Keratinocyte (primary cell): ENCODE data around the gene SPDYC. TPM values are rescaled to one million over a fixed set of nuclear protein-coding genes. Genes with fewer than 3 reads are reported as not detected.

Experiments
- DNase-seq: peaks from one replicate; pipeline ENCODE4 v3.0.0-alpha.2; 2011; ENCODE audit warnings: low read depth, missing footprints, low spot score
- FAIRE-seq: peaks from 2 replicates; lab custom pipeline; 2011; peaks lifted over from hg19 to GRCh38; lab: Jason Lieb, UNC
- H2AFZ ChIP-seq: 2 replicates; pipeline ENCODE4 v1.6.0; 2012; ENCODE audit warnings: low read length, control low read depth, inconsistent platforms; ENCODE audit not compliant: control insufficient read depth
- H3K27ac ChIP-seq: 2 replicates; pipeline ENCODE4 v1.5.1; 2011; ENCODE audit warnings: low read length; ENCODE audit not compliant: control insufficient read depth, insufficient read depth
- H3K27me3 ChIP-seq: 3 replicates; pipeline ENCODE4 v1.6.0; 2011; ENCODE audit warnings: low read length; ENCODE audit not compliant: control insufficient read depth, insufficient read depth; ENCODE audit errors: extremely low read depth
- H3K36me3 ChIP-seq, 2 experiments: 2 replicates in 1 of 2; 3 replicates in 1 of 2; pipeline ENCODE4 v1.5.1; 2011; ENCODE audit warnings: low read length in 2 of 2, mild to moderate bottlenecking in 1 of 2; ENCODE audit not compliant: control insufficient read depth in 2 of 2, insufficient read depth in 2 of 2; ENCODE audit errors: extremely low read depth in 1 of 2
- H3K4me1 ChIP-seq: 3 replicates; pipeline ENCODE4 v1.5.1; 2011; ENCODE audit warnings: low read length; ENCODE audit not compliant: control insufficient read depth, insufficient read depth; ENCODE audit errors: extremely low read depth
- H3K4me2 ChIP-seq: 3 replicates; pipeline ENCODE4 v1.6.0; 2011; ENCODE audit warnings: low read depth, low read length; ENCODE audit not compliant: control insufficient read depth, insufficient read depth; ENCODE audit errors: extremely low read depth
- H3K4me3 ChIP-seq, 3 experiments: fragments of 200-600 bp in 1 of 3; sonication (generic) in 1 of 3; 2 replicates in 2 of 3; 3 replicates in 1 of 3; pipeline ENCODE4 v1.5.1; 2011 to 2016; ENCODE audit warnings: low read length in 3 of 3, mild to moderate bottlenecking in 3 of 3, control low read depth in 2 of 3, inconsistent platforms in 1 of 3, low read depth in 1 of 3, mixed read lengths in 1 of 3, mixed run types in 1 of 3, moderate library complexity in 1 of 3; ENCODE audit not compliant: control insufficient read depth in 2 of 3, insufficient read depth in 2 of 3; ENCODE audit errors: extremely low read depth in 1 of 3
- H3K79me2 ChIP-seq: 2 replicates; pipeline ENCODE4 v1.6.0; 2012; ENCODE audit warnings: low read length; ENCODE audit not compliant: control insufficient read depth, insufficient read depth
- H3K9ac ChIP-seq: 3 replicates; pipeline ENCODE4 v1.6.0; 2011; ENCODE audit warnings: low read length; ENCODE audit not compliant: control insufficient read depth, insufficient read depth; ENCODE audit errors: extremely low read depth
- H3K9me1 ChIP-seq: 3 replicates; pipeline ENCODE4 v1.6.0; 2011; ENCODE audit warnings: low read length; ENCODE audit not compliant: control insufficient read depth, insufficient read depth; ENCODE audit errors: extremely low read depth
- H3K9me3 ChIP-seq: 2 replicates; pipeline ENCODE4 v1.5.1; 2012; ENCODE audit warnings: low read depth, low read length; ENCODE audit not compliant: control insufficient read depth
- H4K20me1 ChIP-seq: 3 replicates; pipeline ENCODE4 v1.6.0; 2011; ENCODE audit warnings: low read length; ENCODE audit not compliant: control insufficient read depth, insufficient read depth; ENCODE audit errors: extremely low read depth
- CTCF ChIP-seq, 3 experiments: IDR thresholded peaks in 1 of 3; conservative IDR thresholded peaks in 1 of 3; optimal IDR thresholded peaks in 1 of 3; 2 replicates in 2 of 3; 3 replicates in 1 of 3; pipeline versions ENCODE3 to v1.5.1; 2011; ENCODE audit warnings: low read length in 3 of 3, mild to moderate bottlenecking in 3 of 3, moderate library complexity in 2 of 3, control low read depth in 1 of 3, inconsistent platforms in 1 of 3; ENCODE audit not compliant: insufficient read depth in 2 of 3; ENCODE audit errors: extremely low read depth in 1 of 3
- EZH2 ChIP-seq: IDR thresholded peaks from one replicate; pipeline ENCODE4 v1.6.1; 2012; ENCODE audit warnings: inconsistent platforms, mild to moderate bottlenecking, low read length, moderate library complexity
- dilution Hi-C: fragments of 300-500 bp; cut with MboI; formaldehyde crosslinking; loops from one replicate; pipeline ENCODE4 v1.7.0; 2020; ENCODE audit warnings: low sequenced_read_pairs; ENCODE audit not compliant: extremely low pct_ligation_motif_present
- polyA plus RNA-seq, 5 experiments: library from polyadenylated mRNA; depleted of rRNA in 3 of 5; stranded (reverse) in 3 of 5; stranded (forward) in 1 of 5; unstranded in 1 of 5; fragments of >200 nt; gene quantifications; 1 replicate in 1 of 5; 2 replicates in 3 of 5; 3 replicates in 1 of 5; pipeline versions ENCODE4 v1.2.1 to v1.2.3, GENCODE V29; 2011 to 2012; ENCODE audit warnings: missing spikeins in 2 of 5, low read depth in 1 of 5, low replicate concordance in 1 of 5

SPDYC gene
- polyA plus RNA-seq, 1 donor (not counting 4 experiments of a cell fraction or from before 2014, with no cell fraction given) = not detected

DNA sequence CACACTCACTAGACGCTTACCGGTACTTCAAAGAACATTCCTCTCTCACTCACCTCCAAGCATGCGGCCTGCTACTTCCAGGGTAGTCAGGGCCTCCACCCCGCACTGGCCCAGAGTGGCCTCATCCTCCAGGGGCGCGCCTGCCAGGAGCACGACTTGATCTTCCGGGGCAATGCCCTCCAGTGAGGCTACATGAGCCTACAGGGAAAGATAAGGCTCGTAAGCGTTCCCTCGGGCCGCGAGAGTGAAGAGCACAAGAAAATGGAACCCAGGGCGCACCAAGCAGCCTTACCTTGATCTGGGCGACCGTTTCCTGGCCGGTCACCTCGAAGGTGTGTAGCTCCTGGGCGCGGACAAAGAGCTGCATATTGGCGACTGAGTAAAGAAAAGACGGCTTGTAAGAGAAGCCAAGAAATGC, 48.6 kb upstream of the SPDYC start:
- Histone ChIP-seq H3K36me3 (peaks cover 17 to 30% of the 10 kb centered on the region in 2 experiments), H3K9me1 (no peaks in the 10 kb centered on the region), H3K4me3 (peak overlapping the region; percentile 66 to 91 (median 91)), H3K4me2 (peak overlapping the region; percentile 89), H3K27ac (peak overlapping the region; percentile 98), H2AFZ (peak overlapping the region; percentile 52), H4K20me1 (no peaks in the 10 kb centered on the region), H3K79me2 (peaks cover 50% of the 10 kb centered on the region), H3K4me1 (peaks cover 20% of the 10 kb centered on the region), H3K27me3 (no peaks in the 10 kb centered on the region), H3K9ac (peak overlapping the region; percentile 99), H3K9me3 (no peaks in the 10 kb centered on the region)
- FAIRE-seq = no peak
- dilution Hi-C loops = no loop called here
- DNase-seq = no peak
- TF ChIP-seq EZH2 (no peak), CTCF (optimal IDR thresholded peaks at IDR 0.05 in 1 of 3, IDR thresholded peaks at IDR 0.05 in 1 of 3, conservative IDR thresholded peaks at IDR 0.05 in 1 of 3; ENCODE audit: extremely low read depth in 1 of 3, insufficient read depth in 2 of 3, low read length in 3 of 3) (peak in 1 of 3 experiments; percentile 8)

DNA sequence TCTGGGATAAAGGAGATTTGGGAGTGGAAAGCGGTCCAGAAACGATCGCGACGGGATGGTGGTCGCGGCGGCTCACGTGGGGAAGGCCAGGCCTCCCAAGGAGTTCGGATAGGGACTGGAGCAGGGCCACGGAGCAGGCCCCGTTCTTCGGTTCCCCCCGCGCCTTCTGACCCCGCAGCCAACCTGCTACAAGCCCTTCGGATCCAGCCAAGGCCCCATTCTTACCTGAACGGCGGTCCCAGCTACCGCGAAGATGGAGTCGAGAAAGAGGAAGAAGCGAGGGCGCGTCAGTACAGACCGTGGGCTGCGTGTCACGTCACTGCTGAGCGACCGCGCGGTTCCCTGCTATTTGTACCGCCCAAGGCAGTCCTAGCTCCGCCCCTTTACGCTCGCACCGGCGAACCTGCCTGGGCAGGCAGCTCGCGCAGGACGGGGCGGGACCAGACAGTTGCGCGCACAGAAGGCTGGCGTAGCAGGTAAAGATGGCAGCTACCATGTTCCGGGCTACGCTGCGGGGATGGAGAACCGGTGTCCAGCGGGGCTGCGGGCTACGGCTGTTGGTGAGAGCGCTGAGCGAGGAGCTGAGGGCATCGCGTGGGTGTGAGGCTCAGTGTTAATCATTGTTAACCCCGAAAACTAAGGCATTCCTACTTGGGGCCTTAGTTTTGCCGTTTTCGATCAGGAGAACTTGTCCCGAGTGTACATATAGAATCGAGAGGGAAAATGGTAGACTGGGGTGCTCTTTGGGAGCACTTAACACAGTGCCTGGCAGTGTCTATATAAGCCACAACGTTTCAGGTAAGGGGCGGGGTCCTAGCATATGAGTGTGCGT, 48.0 kb upstream of the SPDYC start, which contains the start of the genes FAU and MRPL49:
Gene FAU (minus strand): TSS at position 270 of the 832 bp plus-strand sequence. CDS start 321 bp downstream, outside the sequence.
Gene MRPL49 (plus strand): TSS at position 457 of the 832 bp plus-strand sequence. CDS start 26 bp downstream, at position 483.
- TF ChIP-seq CTCF (optimal IDR thresholded peaks at IDR 0.05 in 1 of 3, IDR thresholded peaks at IDR 0.05 in 1 of 3, conservative IDR thresholded peaks at IDR 0.05 in 1 of 3; ENCODE audit: extremely low read depth in 1 of 3, insufficient read depth in 2 of 3, low read length in 3 of 3) (no peak), EZH2 (no peak)
- dilution Hi-C loops = no loop called here
- peaks cover 46% of the 10 kb centered on the region for H3K79me2 ChIP-seq
- no peaks in the 10 kb centered on the region for H4K20me1 ChIP-seq
- DNase-seq = peak; percentile 91
- peak within 1 kb of the TSS; percentile 98 for H3K27ac ChIP-seq
- no peaks in the 10 kb centered on the region for H3K9me1 ChIP-seq
- H3K36me3 ChIP-seq = peaks cover 21 to 36% of the 10 kb centered on the region in 2 experiments
- H3K4me2 ChIP-seq = peak within 1 kb of the TSS; percentile 89
- H3K9ac ChIP-seq = peak within 1 kb of the TSS; percentile 99
- H3K4me3 ChIP-seq = peak within 1 kb of the TSS; percentile 66 to 97 (median 91)
- H3K4me1 ChIP-seq = peaks cover 18% of the 10 kb centered on the region
- FAIRE-seq = peak; percentile 23
- H2AFZ ChIP-seq = peak within 1 kb of the TSS; percentile 95
- H3K27me3 ChIP-seq = no peaks in the 10 kb centered on the region
- H3K9me3 ChIP-seq = no peaks in the 10 kb centered on the region
